ENCODE results near the gene LACTBL1.

The LACTBL1 gene

DNA sequence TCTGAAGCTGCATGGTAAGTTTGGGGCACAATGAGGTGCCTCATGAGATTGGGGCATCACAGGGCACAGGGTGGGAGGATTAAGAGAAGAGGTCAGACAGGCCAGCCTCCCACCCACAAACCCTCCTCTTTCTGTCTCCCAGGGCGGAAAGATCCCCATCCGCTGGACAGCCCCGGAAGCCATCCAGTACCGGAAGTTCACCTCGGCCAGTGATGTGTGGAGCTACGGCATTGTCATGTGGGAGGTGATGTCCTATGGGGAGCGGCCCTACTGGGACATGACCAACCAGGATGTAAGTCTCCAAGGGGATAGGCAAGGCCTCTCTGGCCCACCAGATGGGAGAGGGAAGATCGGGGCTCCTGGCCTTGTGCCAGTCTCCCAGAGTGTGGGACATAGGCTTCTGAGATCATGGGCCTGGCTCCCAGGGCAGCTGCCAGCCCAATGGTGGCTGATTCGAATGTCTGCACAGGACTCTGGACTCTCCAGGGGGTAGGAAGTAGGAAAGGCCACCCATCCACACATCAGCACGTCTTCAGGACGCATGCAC is 63.7 kb downstream of the LACTBL1 start:
- H4K20me1 ChIP-seq (ENCODE audit: insufficient read depth, low read length): no peaks in the 10 kb centered on the region
- H3K27me3 ChIP-seq (replicated peaks; ENCODE audit: insufficient read depth, low read length): peaks cover 95% of the 10 kb centered on the region
- H3K27ac ChIP-seq (ENCODE audit: low read length): no peak overlapping the region
- H2AFZ ChIP-seq (ENCODE audit: low read length): no peak overlapping the region
- H3K4me1 ChIP-seq (ENCODE audit: low read length): no peaks in the 10 kb centered on the region
- H3F3A ChIP-seq (ENCODE audit: insufficient read depth, low read length): no peaks in the 10 kb centered on the region
- H3K9me2 ChIP-seq (replicated peaks; ENCODE audit: insufficient read depth, low read length): no peaks in the 10 kb centered on the region
- no peak overlapping the region for H3K4me3 ChIP-seq (ENCODE audit: low read length)
- DNase-seq: no peak
- H3K9me3 ChIP-seq (replicated peaks; ENCODE audit: insufficient read depth, low read length): no peaks in the 10 kb centered on the region
- H3K9ac ChIP-seq (ENCODE audit: low read length): no peak overlapping the region
- no peaks in the 10 kb centered on the region for H3K36me3 ChIP-seq (replicated peaks; ENCODE audit: insufficient read depth, low read length)
- H3K79me2 ChIP-seq (ENCODE audit: low read length): no peaks in the 10 kb centered on the region
- no peak overlapping the region for H3K4me2 ChIP-seq (ENCODE audit: low read depth, low read length)
- TF ChIP-seq EZH2 (optimal IDR thresholded peaks at IDR 0.05; ENCODE audit: low read depth, low read length) (no peak), EZH2phosphoT487 (IDR thresholded peaks at IDR 0.05; ENCODE audit: low read length) (no peak)
- TF ChIP-seq, protein P1, sequence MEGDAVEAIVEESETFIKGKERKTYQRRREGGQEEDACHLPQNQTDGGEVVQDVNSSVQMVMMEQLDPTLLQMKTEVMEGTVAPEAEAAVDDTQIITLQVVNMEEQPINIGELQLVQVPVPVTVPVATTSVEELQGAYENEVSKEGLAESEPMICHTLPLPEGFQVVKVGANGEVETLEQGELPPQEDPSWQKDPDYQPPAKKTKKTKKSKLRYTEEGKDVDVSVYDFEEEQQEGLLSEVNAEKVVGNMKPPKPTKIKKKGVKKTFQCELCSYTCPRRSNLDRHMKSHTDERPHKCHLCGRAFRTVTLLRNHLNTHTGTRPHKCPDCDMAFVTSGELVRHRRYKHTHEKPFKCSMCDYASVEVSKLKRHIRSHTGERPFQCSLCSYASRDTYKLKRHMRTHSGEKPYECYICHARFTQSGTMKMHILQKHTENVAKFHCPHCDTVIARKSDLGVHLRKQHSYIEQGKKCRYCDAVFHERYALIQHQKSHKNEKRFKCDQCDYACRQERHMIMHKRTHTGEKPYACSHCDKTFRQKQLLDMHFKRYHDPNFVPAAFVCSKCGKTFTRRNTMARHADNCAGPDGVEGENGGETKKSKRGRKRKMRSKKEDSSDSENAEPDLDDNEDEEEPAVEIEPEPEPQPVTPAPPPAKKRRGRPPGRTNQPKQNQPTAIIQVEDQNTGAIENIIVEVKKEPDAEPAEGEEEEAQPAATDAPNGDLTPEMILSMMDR (IDR thresholded peaks at IDR 0.05; ENCODE audit: low read length): no peak

DNA sequence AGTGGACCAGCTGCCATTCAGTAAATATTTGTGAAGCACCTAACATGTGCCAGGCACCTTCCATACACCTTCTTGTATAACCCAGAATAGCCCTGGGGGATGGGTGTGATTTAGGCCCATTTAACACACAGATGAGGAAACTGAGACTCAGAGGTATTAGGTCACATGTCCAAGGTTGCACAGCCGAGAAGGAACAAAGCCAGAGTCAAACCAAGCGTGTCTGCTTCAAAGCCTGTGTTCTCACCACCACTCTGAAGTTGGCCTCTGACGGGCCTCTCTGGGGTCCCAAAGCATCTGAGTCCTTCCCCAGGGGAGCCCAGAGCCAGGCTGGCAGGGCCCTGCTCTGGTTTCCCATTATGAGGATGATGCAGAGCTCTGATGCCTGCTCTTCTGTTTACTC is 65.1 kb downstream of the LACTBL1 start:
- no peaks in the 10 kb centered on the region for H3K9me2 ChIP-seq (replicated peaks; ENCODE audit: insufficient read depth, low read length)
- H3F3A ChIP-seq (ENCODE audit: insufficient read depth, low read length): no peaks in the 10 kb centered on the region
- no peaks in the 10 kb centered on the region for H3K36me3 ChIP-seq (replicated peaks; ENCODE audit: insufficient read depth, low read length)
- no peaks in the 10 kb centered on the region for H3K4me1 ChIP-seq (ENCODE audit: low read length)
- no peaks in the 10 kb centered on the region for H4K20me1 ChIP-seq (ENCODE audit: insufficient read depth, low read length)
- no peak overlapping the region for H3K4me2 ChIP-seq (ENCODE audit: low read depth, low read length)
- no peak overlapping the region for H3K9ac ChIP-seq (ENCODE audit: low read length)
- no peak overlapping the region for H3K27ac ChIP-seq (ENCODE audit: low read length)
- no peaks in the 10 kb centered on the region for H3K9me3 ChIP-seq (replicated peaks; ENCODE audit: insufficient read depth, low read length)
- H2AFZ ChIP-seq (ENCODE audit: low read length): no peak overlapping the region
- no peak for TF ChIP-seq EZH2 (optimal IDR thresholded peaks at IDR 0.05; ENCODE audit: low read depth, low read length)
- TF ChIP-seq EZH2phosphoT487 (IDR thresholded peaks at IDR 0.05; ENCODE audit: low read length): no peak
- TF ChIP-seq, protein P1 (IDR thresholded peaks at IDR 0.05; ENCODE audit: low read length): no peak
- peaks cover 95% of the 10 kb centered on the region for H3K27me3 ChIP-seq (replicated peaks; ENCODE audit: insufficient read depth, low read length)
- no peak overlapping the region for H3K4me3 ChIP-seq (ENCODE audit: low read length)
- no peaks in the 10 kb centered on the region for H3K79me2 ChIP-seq (ENCODE audit: low read length)
- no peak for DNase-seq

DNA sequence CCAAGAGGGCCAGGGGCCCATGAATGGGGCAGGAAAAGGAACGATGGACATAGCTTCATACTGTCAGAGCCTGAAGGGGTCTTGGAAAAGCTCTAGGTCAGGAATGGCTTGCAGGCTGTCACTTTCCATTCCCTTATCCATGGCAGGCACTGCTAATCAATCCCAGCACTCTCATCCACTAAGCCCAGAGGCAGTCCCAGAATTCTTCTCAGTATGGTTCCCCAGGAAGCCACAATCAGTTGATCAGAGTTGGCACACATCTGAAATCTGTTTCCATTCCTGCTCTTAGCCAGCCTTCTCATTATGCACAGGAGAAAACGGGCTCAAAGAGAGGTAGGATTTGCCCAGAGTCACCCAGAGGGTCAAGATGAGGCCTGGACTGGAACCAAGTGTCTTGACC is 65.7 kb downstream of the LACTBL1 start:
- Histone ChIP-seq H3K4me1 (ENCODE audit: low read length) (no peaks in the 10 kb centered on the region), H3K4me3 (ENCODE audit: low read length) (no peak overlapping the region), H2AFZ (ENCODE audit: low read length) (no peak overlapping the region), H3K4me2 (ENCODE audit: low read depth, low read length) (no peak overlapping the region), H3K79me2 (ENCODE audit: low read length) (no peaks in the 10 kb centered on the region), H3K36me3 (replicated peaks; ENCODE audit: insufficient read depth, low read length) (no peaks in the 10 kb centered on the region), H3K27ac (ENCODE audit: low read length) (no peak overlapping the region), H3K9me3 (replicated peaks; ENCODE audit: insufficient read depth, low read length) (no peaks in the 10 kb centered on the region), H4K20me1 (ENCODE audit: insufficient read depth, low read length) (no peaks in the 10 kb centered on the region), H3K9me2 (replicated peaks; ENCODE audit: insufficient read depth, low read length) (no peaks in the 10 kb centered on the region), H3K9ac (ENCODE audit: low read length) (no peak overlapping the region), H3K27me3 (replicated peaks; ENCODE audit: insufficient read depth, low read length) (peaks cover 95% of the 10 kb centered on the region), H3F3A (ENCODE audit: insufficient read depth, low read length) (no peaks in the 10 kb centered on the region)
- TF ChIP-seq, protein P1 (IDR thresholded peaks at IDR 0.05; ENCODE audit: low read length): no peak
- TF ChIP-seq EZH2 (optimal IDR thresholded peaks at IDR 0.05; ENCODE audit: low read depth, low read length): no peak
- TF ChIP-seq EZH2phosphoT487 (IDR thresholded peaks at IDR 0.05; ENCODE audit: low read length): no peak
- no peak for DNase-seq

All from MM.1S (cell line).